IPS DF 19.7 (cell line): ENCODE results near the gene TXNL1.
"Not testable (repeated sequence)": the region's sequence is repeated elsewhere in the genome, so short reads cannot be mapped to it uniquely, and the experiment has no call there.

Experiments
- DNase-seq: peaks from one replicate; pipeline ENCODE4 v3.0.0-alpha.2; 2013; ENCODE audit warnings: low read depth, low spot score

TXNL1 gene

DNA sequence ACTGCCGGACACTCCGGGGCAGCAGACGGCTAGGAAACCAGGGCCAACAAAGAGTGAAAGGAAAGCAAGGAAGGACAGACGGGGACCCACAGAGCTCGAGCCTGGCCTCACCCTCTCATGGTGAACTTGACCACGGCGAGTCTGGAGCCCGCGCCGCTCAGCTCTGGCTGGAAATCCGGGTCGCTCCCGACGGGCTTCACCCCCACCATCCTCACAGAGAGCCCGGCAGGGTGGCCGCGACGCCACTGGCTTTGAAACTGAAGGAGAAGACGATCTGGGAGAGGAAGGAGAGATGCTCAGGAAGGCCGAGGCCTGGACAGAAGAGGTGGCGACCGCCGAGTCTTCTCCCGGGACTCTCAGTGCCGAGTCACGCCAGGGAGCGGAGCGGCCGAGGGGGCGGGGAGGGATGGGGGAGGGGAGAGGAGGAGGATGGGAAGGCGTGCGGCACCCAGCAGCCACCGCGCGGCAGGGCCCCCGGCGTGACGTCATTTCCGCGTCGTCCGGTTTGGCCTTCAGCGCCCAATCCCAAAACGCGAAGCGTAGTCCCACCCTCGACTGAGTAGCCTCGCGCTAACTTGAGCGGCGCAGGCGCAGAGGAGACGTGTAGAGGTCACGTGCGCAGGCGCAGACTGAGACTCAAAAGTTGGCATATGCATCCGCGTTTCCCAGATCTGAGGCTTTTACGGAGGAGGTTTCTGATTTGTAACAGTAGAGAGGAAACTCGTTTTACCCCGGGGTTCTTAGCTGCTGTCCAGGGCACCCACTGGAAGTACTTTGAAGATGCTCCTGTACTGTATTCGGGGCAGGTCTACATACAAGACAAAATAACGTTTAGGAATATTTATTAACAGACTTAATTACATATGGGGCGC is at the start of gene TXNL1:
TSS of gene TXNL1 (minus strand) at position 361 of the 872 bp plus-strand sequence. CDS start at position 209, 152 bp downstream.
- peak; percentile 92 for DNase-seq

DNA sequence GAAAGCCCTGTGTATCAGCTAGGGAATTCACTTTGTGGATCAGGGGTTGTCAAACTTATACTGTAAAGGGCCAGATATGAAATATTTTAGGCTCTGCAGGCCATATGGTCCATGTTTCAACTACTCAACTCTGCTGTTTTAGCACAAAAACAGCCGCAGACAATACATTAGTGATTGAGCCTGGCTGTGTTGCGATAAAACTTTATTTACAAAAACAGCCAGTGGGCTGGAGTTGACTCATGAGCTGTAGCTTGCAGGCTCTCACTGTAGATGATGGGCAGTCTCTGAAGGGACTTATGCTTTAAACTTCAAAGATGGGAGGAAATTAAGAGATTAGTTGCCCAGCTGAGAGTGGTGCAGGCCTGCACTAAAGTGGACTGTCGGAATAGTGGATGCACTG is 45.9 kb upstream of the TXNL1 start:
- no peak for DNase-seq

DNA sequence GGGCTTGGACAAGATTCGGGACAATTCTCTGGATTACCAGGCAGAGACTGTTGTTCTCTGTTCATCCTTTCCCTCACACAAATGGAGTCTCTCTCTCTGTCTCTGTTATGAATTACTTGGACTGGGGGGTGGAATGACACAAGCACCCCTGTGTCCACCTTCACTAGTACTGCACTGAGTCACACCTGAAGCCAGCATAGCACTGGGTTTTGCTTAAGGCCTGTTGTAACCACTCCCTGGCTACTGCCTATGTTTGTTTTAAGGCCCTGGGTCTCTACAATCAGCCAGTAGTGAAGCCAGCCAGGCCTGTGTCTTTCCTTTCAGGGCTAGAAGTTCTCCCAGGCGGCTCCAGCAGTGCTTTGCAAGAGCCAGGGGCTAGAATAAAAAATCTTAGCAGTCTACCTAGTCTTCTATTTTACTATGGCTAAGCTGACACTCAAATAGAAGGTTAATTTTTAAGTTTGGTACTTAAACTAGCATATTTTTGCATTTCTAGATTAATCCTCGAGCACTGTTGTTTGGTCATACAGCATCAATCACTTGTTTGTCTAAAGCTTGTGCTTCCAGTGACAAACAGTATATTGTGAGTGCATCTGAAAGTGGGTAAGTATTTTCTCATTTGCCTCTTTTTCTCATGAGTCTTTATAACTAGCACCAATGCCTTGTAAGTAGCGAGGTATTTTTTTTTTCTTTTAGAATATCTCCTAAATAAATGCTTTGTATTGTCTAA is 40.6 kb upstream of the TXNL1 start:
- DNase-seq, result no peak

DNA sequence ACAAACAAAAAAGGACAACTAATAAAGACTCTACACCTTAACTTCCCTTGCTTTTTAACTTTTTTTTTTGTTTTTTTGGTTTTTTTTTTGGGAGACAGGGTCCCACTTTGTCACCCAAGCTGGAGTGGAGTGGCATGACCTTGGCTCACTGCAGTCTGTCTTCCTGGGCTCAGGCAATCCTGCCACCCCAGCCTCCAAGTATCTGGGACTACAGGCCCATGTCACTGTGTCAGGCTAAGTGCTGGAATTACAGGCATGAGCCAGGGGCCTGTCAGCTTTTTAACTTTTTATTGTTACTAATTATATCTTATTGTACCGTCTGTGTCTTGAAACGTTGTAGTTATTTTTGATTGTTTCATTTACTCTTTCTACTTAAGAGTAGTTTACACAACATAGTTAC is 38.2 kb upstream of the TXNL1 start:
- DNase-seq, result no peak

DNA sequence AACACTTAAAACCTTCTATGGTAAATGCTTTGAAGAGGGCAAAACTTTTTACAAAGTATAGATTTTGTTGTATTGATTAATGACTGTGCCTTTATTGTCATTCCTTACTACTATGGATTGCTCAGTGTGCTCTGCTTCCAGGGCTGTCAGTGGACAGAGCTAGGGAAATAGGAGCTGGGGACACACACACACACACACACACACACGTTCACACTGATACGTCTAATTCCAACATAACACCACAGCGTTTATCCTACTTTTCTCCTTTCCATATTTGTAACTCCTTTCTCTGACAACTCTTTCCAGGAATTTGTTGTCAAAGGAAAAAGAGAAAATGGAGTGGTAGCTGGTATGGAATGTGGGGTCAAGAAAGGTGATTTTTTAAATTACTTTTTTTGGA is 34.6 kb upstream of the TXNL1 start:
- no peak for DNase-seq

DNA sequence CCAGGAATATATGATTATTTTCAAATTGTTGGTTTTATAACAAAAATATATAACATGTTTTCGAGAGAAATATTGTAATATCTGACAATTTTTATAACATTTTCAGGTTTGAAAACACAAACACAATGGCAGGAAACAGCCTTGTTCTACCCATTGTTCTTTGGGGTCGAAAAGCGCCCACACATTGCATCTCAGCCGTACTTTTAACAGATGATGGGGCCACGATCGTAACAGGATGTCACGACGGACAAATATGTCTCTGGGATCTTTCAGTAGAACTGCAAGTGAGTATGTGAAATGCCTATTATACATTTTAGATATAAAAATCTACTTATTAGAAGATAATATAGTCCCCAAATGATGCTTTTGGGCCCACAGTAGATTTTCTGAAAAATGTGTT is 34.0 kb upstream of the TXNL1 start:
- no peak for DNase-seq

DNA sequence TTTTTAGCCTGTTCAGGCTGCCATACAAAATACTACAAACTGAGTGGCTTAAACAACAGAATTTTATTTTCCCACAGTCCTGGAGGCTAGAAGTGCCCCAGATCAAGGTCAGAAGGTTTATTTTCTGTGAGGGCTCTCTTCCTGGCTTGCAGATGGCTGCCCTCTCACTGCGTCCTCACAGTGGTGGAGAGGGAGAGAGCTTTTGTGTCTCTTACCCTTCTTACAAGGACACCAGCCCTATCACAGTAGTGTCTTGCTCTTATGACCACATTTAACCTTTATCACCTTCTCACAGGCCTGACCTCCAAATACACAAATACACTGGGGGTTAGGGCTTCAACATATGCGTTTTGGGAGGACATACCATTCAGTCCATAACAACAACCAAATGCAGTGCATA is 24.5 kb upstream of the TXNL1 start:
- no peak for DNase-seq

DNA sequence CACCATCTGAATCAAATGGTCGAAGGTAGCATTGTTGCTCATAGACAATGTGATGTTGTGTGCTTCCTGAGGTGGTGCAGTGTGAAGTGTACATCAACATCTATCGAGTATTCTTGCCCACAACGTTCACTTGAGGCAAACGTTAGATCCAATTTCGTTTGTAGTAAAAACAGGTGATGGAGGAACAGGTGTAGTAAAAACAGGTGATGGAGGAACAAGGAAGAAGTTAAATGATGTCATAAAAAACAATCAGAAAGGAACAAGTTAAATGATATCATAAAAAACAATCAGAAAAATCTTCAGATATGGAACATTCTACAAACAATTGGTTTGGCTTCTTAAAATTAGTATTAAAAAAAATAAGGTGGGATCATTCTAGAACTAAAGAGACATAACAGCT is 24.1 kb upstream of the TXNL1 start:
- no peak for DNase-seq

DNA sequence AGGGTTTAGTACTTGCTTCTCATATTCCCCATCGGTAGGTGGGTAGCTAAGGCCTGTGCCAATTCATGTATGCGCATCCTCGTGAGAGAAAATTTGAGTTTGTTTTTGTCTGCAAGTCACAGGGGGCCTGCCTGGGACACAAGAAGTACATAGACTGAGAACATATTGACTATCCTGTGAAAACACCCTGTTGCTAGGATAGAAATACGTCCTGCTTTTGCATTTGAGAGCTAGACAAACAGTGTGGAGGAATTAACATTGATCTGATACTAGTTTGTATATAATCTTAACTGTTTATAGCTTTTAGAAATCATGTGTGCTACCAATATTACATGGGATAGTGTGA is 23.6 kb upstream of the TXNL1 start:
- DNase-seq, result no peak

DNA sequence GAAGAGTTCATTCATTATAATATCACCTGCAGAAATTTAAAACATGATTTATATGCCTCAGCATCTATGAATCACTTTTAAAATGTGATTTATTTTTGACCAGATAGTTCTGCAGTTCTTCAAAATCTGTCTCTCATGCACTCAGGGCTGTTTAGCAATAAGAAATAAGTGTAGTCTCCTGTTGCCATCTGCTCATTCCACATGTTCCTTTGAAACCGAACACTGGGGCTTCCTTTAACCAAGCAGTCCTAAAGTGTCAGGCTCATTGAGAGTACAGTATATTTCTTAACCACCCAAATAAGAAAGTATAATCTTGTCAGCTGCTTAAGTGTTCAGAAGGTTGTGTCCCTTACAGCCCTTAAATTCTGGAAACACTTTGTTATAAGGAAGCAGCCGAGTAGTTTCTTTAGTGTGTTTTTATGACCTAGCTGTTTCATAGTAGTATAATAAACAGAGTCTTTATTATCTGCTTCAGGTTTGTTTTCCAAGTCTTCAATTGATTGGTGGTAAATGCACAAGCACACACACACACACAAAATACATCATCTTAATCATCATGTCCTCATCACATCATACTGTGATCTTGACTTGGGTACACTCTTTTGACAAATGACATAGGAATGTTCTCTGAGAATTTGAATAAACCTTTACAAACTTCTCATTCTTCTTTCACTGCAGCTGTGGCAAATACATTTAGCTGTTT is 23.1 kb upstream of the TXNL1 start:
- DNase-seq, result no peak

DNA sequence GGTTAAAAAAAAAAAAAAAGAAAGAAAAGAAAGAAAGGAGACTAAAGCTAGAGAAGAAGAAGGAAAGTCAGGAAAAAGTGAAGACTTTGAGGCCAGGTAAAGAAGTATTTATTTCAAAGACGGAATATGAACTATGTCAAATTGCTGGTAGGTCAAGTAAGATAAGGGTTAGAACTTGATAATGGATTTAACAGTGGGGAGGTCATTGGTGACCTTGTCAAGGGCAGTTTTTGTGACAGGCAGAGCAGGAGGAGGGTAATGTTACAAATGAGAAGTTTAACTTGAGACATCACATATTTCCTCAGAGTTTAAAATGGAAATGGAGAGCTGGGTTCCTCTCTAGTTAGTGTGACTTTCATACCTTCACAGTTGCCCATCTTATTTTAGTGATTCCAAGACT is 22.3 kb upstream of the TXNL1 start:
- no peak for DNase-seq

DNA sequence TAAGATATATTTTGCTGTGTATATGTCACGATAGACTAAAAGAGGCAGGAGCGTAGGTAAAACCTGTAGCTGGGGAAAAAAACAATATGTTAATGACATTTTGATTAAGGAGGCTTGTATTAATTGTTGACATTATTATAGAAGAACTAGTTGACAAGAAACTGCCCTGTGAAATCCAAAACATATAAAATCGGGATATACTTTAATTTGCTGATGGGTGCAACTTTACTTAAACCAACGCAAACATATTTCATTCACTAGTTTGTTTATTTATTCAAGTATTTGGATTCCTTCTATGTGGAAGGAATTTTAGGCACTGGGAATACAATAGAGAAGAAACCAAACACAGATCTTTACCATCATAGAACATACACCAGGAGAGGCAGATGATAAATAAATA is 20.7 kb upstream of the TXNL1 start:
- DNase-seq, result no peak

DNA sequence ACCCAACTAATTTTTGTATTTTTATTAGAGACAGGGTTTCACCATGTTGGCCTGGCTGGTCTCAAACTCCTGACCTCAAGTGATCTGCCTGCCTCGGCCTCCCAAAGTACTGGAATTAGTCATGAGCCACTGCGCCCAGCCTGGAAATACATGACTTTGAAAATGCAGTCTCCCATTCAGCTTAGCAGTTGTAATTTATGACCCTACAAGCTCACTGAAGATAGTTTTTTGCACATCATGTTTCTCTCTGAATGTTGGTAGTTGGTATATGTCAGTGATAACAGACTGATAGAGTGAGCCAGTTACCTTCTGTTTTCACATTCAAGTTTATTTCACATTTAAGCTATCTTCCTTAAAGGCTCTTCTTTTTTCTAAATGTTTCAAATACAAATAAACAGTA is 19.9 kb upstream of the TXNL1 start:
- no peak for DNase-seq

DNA sequence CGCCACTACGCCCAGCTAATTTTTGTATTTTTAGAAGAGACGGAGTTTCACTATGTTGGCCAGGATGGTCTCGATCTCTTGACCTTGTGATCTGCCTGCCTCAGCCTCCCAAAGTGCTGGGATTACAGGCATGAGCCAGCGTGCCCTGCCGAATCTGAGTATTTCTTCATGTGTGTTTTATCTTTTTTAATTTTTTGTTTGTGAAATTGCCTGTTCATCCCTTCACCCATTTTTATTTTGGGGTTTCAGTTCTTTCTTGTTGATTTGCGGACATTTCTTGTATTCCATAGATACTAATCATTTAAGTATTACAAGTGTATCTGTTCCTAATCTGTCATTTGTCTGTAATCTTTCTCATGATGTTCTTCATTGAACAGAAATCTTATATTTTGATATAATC is 15.9 kb upstream of the TXNL1 start:
- DNase-seq, result not testable (repeated sequence)

DNA sequence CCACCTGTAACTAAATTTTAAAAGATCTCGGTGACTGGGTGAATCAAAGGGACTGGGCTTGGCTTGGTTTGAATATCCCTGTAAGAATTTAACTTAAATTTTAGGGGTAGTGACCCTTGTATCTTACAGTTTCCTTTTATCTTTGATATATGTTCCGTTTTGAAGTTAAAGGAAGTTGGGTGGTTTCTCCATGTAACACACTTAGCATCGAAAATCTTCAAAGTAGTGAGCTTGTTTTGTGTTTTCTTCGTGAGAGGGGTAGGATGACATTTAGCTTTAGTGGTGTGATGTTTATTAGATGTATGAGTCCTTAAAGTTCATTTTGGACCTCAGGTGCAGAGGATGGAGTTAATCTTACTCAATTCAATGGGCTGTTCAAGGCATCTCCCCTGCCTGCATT is 14.4 kb upstream of the TXNL1 start:
- DNase-seq, result no peak

DNA sequence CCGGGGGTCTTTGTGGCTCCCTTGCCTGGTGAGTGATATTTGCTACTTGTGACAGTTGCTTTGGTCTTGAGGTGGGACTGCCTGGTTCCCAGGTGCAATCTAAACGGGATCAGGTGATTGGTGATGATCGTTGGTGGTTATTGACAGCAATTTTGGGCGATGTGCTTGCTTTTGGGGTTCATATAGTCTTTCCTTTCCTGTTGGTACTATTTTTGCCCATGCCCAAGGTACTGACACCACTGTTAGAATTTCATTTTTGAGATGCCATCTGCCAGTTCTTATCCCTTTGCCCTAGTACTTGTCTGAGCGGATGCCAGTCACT is 13.3 kb upstream of the TXNL1 start:
- no peak for DNase-seq

DNA sequence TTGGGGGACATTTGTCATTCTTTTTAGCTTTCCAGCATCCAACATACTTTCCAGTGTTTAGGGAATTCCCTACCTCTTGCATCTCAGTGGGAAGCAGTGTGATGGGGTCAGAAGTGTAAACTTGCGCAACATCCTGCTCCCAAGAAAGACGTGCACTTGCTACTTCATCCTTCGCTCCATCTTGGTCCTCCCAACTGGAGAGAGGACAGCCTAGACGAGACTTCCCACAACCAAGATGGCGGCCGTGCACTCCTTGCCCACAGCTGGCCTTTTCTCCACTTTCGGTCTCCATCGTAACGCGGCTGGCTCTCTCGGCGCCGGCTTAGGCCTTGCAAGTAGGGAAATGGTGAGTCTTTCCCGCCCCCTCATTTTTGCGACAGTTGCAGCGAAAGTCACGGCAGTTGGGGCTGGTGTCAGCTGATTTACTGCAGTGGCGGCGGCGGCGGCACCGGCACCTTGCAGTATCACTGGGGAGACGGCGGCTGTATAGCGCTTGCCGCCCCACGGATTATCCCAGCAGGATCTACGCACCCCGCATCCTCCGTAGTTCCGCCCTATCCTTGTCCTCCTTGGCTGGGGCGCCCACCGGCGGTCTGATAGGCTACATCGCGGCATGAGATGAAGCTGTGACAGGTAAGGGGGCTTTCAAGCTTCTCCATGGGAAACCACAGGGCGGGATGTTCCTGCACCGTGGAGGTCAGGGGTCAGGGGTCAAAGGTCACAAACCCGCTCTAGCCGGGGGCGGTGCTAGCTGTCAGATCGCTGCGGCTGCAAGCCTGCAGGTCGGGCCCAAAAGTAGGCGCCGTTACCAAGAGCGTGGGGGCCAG is 12.8 kb upstream of the TXNL1 start, which contains the start of gene WDR7:
TSS of gene WDR7 (plus strand) at position 416 of the 827 bp plus-strand sequence. CDS start 21,157 bp downstream, outside the sequence.
- peak; percentile 97 for DNase-seq

DNA sequence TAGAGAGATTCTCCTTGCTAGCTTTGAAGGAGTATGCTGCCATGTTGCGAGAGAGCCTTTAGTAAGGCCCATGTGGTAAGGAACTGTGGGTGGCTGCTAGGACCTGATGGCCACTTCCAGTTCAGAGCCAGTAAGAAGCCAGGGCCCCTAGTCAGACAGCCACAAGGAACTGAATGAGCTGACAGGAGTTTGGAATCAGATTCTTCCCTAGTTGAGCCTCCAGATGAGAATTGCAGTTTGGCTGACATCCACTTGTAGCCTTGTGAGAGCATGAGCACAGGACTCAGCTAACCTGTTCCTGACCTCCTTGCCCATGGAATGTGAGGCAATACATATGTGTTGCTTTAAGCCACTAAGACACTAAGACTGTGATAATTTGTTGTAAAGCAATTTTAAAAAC is 11.6 kb upstream of the TXNL1 start:
- DNase-seq, result no peak

DNA sequence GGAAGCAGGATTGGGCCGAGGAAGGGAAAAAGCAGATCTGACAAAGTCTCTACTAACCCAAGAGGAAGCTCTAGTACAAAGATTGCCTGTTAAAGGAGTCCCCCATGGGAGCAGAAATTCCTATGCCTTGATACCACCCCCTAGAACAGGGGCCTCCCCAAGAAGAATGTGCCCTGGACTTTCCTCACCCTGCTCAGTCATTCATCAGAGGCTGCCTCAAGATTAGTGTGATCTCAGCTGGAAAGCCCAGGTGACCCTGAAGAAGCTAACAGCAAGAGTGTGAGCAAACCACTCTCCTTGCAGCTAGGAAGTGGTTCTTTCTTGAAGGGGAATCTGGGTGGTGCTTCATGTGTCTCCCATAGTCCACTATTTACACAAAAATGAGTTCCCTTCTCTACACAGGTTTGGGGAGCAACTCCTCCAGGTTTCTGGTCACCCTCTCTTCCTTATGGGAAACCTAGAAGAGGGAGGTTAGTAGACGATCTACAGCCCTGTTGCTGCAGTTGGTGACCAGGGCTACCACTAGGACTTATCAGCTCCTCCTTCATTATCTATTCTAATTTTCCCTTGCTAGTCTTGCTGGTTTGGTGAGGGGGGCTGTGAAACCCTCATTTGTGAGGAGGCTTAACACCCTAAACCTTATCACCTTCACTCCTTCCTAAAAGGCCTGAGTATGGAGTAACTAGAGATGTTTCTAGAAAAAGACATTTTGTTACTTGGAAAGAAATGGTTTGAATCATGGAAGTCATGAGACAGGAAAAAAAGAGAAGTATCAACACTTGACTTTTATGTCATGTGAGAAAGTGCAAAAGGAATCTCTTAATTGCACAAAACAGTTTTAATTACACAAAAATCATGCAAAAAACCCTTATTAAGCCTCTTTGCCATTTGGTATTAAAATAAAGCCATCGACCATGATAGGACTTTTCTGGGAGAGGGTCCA is 9.8 kb upstream of the TXNL1 start:
- DNase-seq, result no peak

DNA sequence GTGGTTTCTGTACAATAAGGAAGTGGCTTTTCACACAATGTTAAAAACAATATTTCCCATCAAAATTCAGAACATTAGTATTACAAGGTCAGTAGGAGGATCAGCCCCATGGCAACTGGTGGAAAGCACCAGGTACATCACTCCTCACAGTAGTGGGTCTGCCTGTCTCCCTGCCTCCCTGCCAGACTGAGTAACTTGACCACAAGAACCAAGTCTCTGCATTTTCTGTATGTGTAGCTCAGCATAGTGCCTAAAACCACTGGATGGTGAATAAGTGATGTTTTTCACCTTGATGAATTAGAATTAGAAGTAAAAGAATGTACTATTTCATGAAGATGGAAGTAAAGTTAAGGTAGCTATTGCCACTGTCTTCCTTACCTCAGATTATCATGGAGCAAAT is 8.7 kb upstream of the TXNL1 start:
- DNase-seq, result no peak
